ES-I3 (cell line): ENCODE measurements around the gene LRMDA.

Experiments used
- H3K36me3 ChIP-seq: 2 replicates; pipeline ENCODE4 v1.6.1; 2013; ENCODE audit warnings: mild to moderate bottlenecking, low read length, control low read depth, moderate library complexity; ENCODE audit not compliant: insufficient read depth
- H3K4me1 ChIP-seq: 2 replicates; pipeline ENCODE4 v1.6.1; 2013; ENCODE audit warnings: mild to moderate bottlenecking, control low read depth, low read length; ENCODE audit not compliant: insufficient read depth
- H3K9ac ChIP-seq: 2 replicates; pipeline ENCODE4 v1.6.1; 2013; ENCODE audit warnings: low read depth, mild to moderate bottlenecking, low read length, moderate library complexity
- H3K9me3 ChIP-seq: 2 replicates; pipeline ENCODE4 v1.6.1; 2013; ENCODE audit warnings: mild to moderate bottlenecking, low read length, moderate library complexity; ENCODE audit not compliant: control insufficient read depth, insufficient read depth

Gene LRMDA

GRCh38 chr10:76353237-76353851, 921.9 kb downstream of the LRMDA start:
- no peaks in the 10 kb centered on the region for H3K4me1 ChIP-seq
- no peaks in the 10 kb centered on the region for H3K36me3 ChIP-seq
- no peak overlapping the region for H3K9ac ChIP-seq
- no peaks in the 10 kb centered on the region for H3K9me3 ChIP-seq

GRCh38 chr10:76354212-76354738, 922.9 kb downstream of the LRMDA start:
- no peak overlapping the region for H3K9ac ChIP-seq
- no peaks in the 10 kb centered on the region for H3K4me1 ChIP-seq
- no peaks in the 10 kb centered on the region for H3K9me3 ChIP-seq
- no peaks in the 10 kb centered on the region for H3K36me3 ChIP-seq

- H3K36me3 ChIP-seq: no peaks in the 10 kb centered on the region
- no peaks in the 10 kb centered on the region for H3K9me3 ChIP-seq
- no peaks in the 10 kb centered on the region for H3K4me1 ChIP-seq
- no peak overlapping the region for H3K9ac ChIP-seq
These were observed 923.5 kb downstream of the LRMDA start for GRCh38 chr10:76354921-76355320.

- Histone ChIP-seq H3K36me3 (no peaks in the 10 kb centered on the region), H3K4me1 (no peaks in the 10 kb centered on the region), H3K9ac (no peak overlapping the region), H3K9me3 (no peaks in the 10 kb centered on the region)
These were observed 925.1 kb downstream of the LRMDA start for GRCh38 chr10:76356557-76356956.

GRCh38 chr10:76357726-76358415, 926.4 kb downstream of the LRMDA start:
- H3K4me1 ChIP-seq: no peaks in the 10 kb centered on the region
- H3K36me3 ChIP-seq: no peaks in the 10 kb centered on the region
- no peaks in the 10 kb centered on the region for H3K9me3 ChIP-seq
- no peak overlapping the region for H3K9ac ChIP-seq

- Histone ChIP-seq H3K9ac (no peak overlapping the region), H3K4me1 (peaks cover 6% of the 10 kb centered on the region; the same call in 1 of the 2 replicates), H3K36me3 (no peaks in the 10 kb centered on the region), H3K9me3 (no peaks in the 10 kb centered on the region)
These were observed 927.4 kb downstream of the LRMDA start for GRCh38 chr10:76358743-76359395.

GRCh38 chr10:76375761-76376160, 944.3 kb downstream of the LRMDA start:
- no peaks in the 10 kb centered on the region for H3K36me3 ChIP-seq
- H3K9me3 ChIP-seq: no peaks in the 10 kb centered on the region
- H3K9ac ChIP-seq: no peak overlapping the region
- no peaks in the 10 kb centered on the region for H3K4me1 ChIP-seq

- no peaks in the 10 kb centered on the region for H3K9me3 ChIP-seq
These were observed 951.0 kb downstream of the LRMDA start for GRCh38 chr10:76382381-76382851.

GRCh38 chr10:76388321-76389023, 957.0 kb downstream of the LRMDA start:
- Histone ChIP-seq H3K4me1 (no peaks in the 10 kb centered on the region), H3K9me3 (no peaks in the 10 kb centered on the region), H3K36me3 (no peaks in the 10 kb centered on the region), H3K9ac (no peak overlapping the region)

More at GRCh38 chr10:76382381-76382851, 951.0 kb downstream of the LRMDA start:
- Histone ChIP-seq H3K9ac (no peak overlapping the region), H3K4me1 (peaks cover 4% of the 10 kb centered on the region; the same call in 1 of the 2 replicates), H3K36me3 (no peaks in the 10 kb centered on the region)

- Histone ChIP-seq H3K36me3 (no peaks in the 10 kb centered on the region), H3K9ac (no peak overlapping the region), H3K9me3 (no peaks in the 10 kb centered on the region), H3K4me1 (no peaks in the 10 kb centered on the region)
These were observed 962.7 kb downstream of the LRMDA start for GRCh38 chr10:76393875-76394706.

GRCh38 chr10:76394707-76395042, 963.3 kb downstream of the LRMDA start:
- no peaks in the 10 kb centered on the region for H3K9me3 ChIP-seq
- no peaks in the 10 kb centered on the region for H3K4me1 ChIP-seq
- H3K36me3 ChIP-seq: no peaks in the 10 kb centered on the region
- H3K9ac ChIP-seq: no peak overlapping the region

- no peak overlapping the region for H3K9ac ChIP-seq
- H3K36me3 ChIP-seq: no peaks in the 10 kb centered on the region
- H3K9me3 ChIP-seq: peaks cover 3% of the 10 kb centered on the region; the same call in 1 of the 2 replicates
- H3K4me1 ChIP-seq: no peaks in the 10 kb centered on the region
These were observed 963.8 kb downstream of the LRMDA start for GRCh38 chr10:76395251-76395650.

GRCh38 chr10:76396134-76396533, 964.7 kb downstream of the LRMDA start:
- no peaks in the 10 kb centered on the region for H3K36me3 ChIP-seq
- H3K4me1 ChIP-seq: no peaks in the 10 kb centered on the region
- H3K9ac ChIP-seq: no peak overlapping the region
- H3K9me3 ChIP-seq: peaks cover 3% of the 10 kb centered on the region; the same call in 1 of the 2 replicates
